SK-N-SH treated with all-trans-retinoic acid at 6 μM for 48 hours (cell line): Measurements from ENCODE around the gene CERS2.
A peak's percentile ranks its signal among the peaks of the same experiment; 100 is the strongest.

Source experiments
- ATAC-seq: fragments of 200-7000 bp; cut with Tn5 transposase; 3 replicates; pipeline ENCODE4 v1.9.1; 2020; ENCODE audit warnings: mild to moderate bottlenecking, moderate library complexity
- ARNTL ChIP-seq: fragments of 450-650 bp; formaldehyde crosslinking; IDR thresholded peaks from 2 replicates; pipeline ENCODE4 v1.5.0; 2020; ENCODE audit warnings: low read depth, mild to moderate bottlenecking, moderate library complexity, borderline replicate concordance
- BACH2 ChIP-seq: fragments of 250-450 bp; sonication (Bioruptor Pico); IDR thresholded peaks from 2 replicates; pipeline ENCODE4 v1.9.0; 2021; ENCODE audit warnings: mild to moderate bottlenecking, borderline replicate concordance
- CSDC2 ChIP-seq: fragments of 250-450 bp; sonication (Bioruptor Pico); IDR thresholded peaks from 2 replicates; pipeline ENCODE4 v1.5.0; 2020; ENCODE audit warnings: mild to moderate bottlenecking, moderate library complexity
- ESRRG ChIP-seq: fragments of 250-450 bp; sonication (Bioruptor Pico); IDR thresholded peaks from 2 replicates; pipeline ENCODE4 v1.6.1; 2021; ENCODE audit warnings: mild to moderate bottlenecking
- GLIS3 ChIP-seq: fragments of 250-450 bp; sonication (Bioruptor Pico); IDR thresholded peaks from 2 replicates; pipeline ENCODE4 v1.5.0; 2020; ENCODE audit warnings: mild to moderate bottlenecking, moderate library complexity
- ISL1 ChIP-seq: fragments of 250-450 bp; sonication (Bioruptor Pico); IDR thresholded peaks from 2 replicates; pipeline ENCODE4 v2.1.2; 2022; ENCODE audit warnings: mild to moderate bottlenecking, moderate library complexity
- OSR1 ChIP-seq: fragments of 250-450 bp; sonication (Bioruptor Pico); IDR thresholded peaks from 2 replicates; pipeline ENCODE4 v1.8.0; 2022; ENCODE audit warnings: moderate library complexity, mild to moderate bottlenecking, inconsistent platforms
- PATZ1 ChIP-seq: fragments of 250-450 bp; sonication (Bioruptor Pico); IDR thresholded peaks from 2 replicates; pipeline ENCODE4 v1.8.0; 2020; ENCODE audit warnings: mild to moderate bottlenecking, moderate library complexity, borderline replicate concordance
- POU6F1 ChIP-seq: fragments of 250-450 bp; sonication (Bioruptor Pico); IDR thresholded peaks from 2 replicates; pipeline ENCODE4 v1.8.0; 2021; ENCODE audit warnings: low read depth, mild to moderate bottlenecking, moderate library complexity, borderline replicate concordance
- PPARA ChIP-seq: fragments of 250-450 bp; sonication (Bioruptor Pico); IDR thresholded peaks from 2 replicates; pipeline ENCODE4 v1.5.0; 2020; ENCODE audit warnings: mild to moderate bottlenecking, borderline replicate concordance
- RARB ChIP-seq: fragments of 250-450 bp; sonication (Bioruptor Pico); IDR thresholded peaks from 2 replicates; pipeline ENCODE4 v1.8.0; 2021; ENCODE audit warnings: mild to moderate bottlenecking, moderate library complexity
- TCF4 ChIP-seq: fragments of 250-450 bp; sonication (Bioruptor Pico); IDR thresholded peaks from 2 replicates; pipeline ENCODE4 v1.8.0; 2021; ENCODE audit warnings: mild to moderate bottlenecking, moderate library complexity, borderline replicate concordance
- TOX ChIP-seq: fragments of 250-450 bp; sonication (Bioruptor Pico); IDR thresholded peaks from 2 replicates; pipeline ENCODE4 v1.8.0; 2021; ENCODE audit warnings: mild to moderate bottlenecking, moderate library complexity, borderline replicate concordance
- ZC3H10 ChIP-seq: fragments of 250-450 bp; sonication (Bioruptor Pico); IDR thresholded peaks from 2 replicates; pipeline ENCODE4 v1.5.1; 2021; ENCODE audit warnings: mild to moderate bottlenecking, moderate library complexity
- ZFP3 ChIP-seq: fragments of 250-450 bp; sonication (Bioruptor Pico); IDR thresholded peaks from 2 replicates; pipeline ENCODE4 v1.5.0; 2020; ENCODE audit warnings: mild to moderate bottlenecking, moderate library complexity
- ZFP30 ChIP-seq: fragments of 450-650 bp; formaldehyde crosslinking; IDR thresholded peaks from 2 replicates; pipeline ENCODE4 v1.5.0; 2022; ENCODE audit warnings: mild to moderate bottlenecking, moderate library complexity
- ZNF565 ChIP-seq: fragments of 450-650 bp; formaldehyde crosslinking; conservative IDR thresholded peaks from 2 replicates; pipeline ENCODE4 v1.5.0; 2020; ENCODE audit warnings: low read depth, mild to moderate bottlenecking, moderate library complexity
- ZNF70 ChIP-seq: fragments of 450-650 bp; formaldehyde crosslinking; IDR thresholded peaks from 2 replicates; pipeline ENCODE4 v1.5.0; 2020; ENCODE audit warnings: mild to moderate bottlenecking, moderate library complexity
- ZNF8 ChIP-seq: fragments of 450-650 bp; formaldehyde crosslinking; IDR thresholded peaks from 2 replicates; pipeline ENCODE4 v1.5.0; 2020; ENCODE audit warnings: mild to moderate bottlenecking, moderate library complexity
- TF ChIP-seq, protein P1 (sequence below): fragments of 250-450 bp; sonication (Bioruptor Pico); IDR thresholded peaks from 2 replicates; pipeline ENCODE4 v1.5.0; 2020; ENCODE audit warnings: mild to moderate bottlenecking, moderate library complexity

Gene CERS2

GRCh38 chr1:150926097-150926741 lies 48.4 kb downstream of the CERS2 start, which contains the start of gene SETDB1 (continued):
- 0 out of 2 replicates have a peak, but pooled peaks have one; percentile 18 for TF ChIP-seq TOX (CRISPR knock-in tag)

- TF ChIP-seq ZFP3 (CRISPR knock-in tag) (no peak), ARNTL (CRISPR knock-in tag) (no peak), RARB (CRISPR knock-in tag) (no peak), POU6F1 (CRISPR knock-in tag) (no peak), ZNF565 (CRISPR knock-in tag) (no peak), PPARA (CRISPR knock-in tag) (no peak), CSDC2 (CRISPR knock-in tag) (no peak), ZC3H10 (CRISPR knock-in tag) (no peak), GLIS3 (CRISPR knock-in tag) (no peak), ISL1 (CRISPR knock-in tag) (no peak)
- no peak for ATAC-seq
Measured at GRCh38 chr1:150925080-150925479, 49.6 kb downstream of the CERS2 start.

DNA sequence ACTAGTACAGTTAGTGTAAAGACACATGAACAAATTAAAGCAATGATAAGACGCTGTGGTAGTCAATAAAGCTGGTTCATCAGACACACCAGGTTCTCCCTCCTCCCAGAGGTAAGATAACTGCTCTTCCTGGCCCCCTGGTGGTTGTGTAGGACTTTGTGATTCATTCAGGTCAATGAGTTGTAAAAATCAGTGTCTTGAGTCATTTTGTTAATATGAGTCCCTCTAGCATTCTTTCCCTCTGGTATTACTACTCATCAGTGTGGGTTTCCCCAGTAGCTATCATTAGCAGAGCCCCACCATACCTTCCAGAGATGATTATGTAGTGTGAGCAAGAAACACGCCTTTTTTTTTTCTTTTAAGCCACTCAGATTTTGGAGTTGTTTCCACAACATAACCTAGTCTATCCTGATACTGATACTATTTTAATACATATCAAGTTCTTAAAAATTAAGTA lies 52.1 kb downstream of the CERS2 start:
- no peak for TF ChIP-seq TOX (CRISPR knock-in tag)
- TF ChIP-seq ZFP3 (CRISPR knock-in tag), result no peak
- no peak for TF ChIP-seq OSR1 (CRISPR knock-in tag)
- TF ChIP-seq POU6F1 (CRISPR knock-in tag), result no peak
- TF ChIP-seq, protein P1, sequence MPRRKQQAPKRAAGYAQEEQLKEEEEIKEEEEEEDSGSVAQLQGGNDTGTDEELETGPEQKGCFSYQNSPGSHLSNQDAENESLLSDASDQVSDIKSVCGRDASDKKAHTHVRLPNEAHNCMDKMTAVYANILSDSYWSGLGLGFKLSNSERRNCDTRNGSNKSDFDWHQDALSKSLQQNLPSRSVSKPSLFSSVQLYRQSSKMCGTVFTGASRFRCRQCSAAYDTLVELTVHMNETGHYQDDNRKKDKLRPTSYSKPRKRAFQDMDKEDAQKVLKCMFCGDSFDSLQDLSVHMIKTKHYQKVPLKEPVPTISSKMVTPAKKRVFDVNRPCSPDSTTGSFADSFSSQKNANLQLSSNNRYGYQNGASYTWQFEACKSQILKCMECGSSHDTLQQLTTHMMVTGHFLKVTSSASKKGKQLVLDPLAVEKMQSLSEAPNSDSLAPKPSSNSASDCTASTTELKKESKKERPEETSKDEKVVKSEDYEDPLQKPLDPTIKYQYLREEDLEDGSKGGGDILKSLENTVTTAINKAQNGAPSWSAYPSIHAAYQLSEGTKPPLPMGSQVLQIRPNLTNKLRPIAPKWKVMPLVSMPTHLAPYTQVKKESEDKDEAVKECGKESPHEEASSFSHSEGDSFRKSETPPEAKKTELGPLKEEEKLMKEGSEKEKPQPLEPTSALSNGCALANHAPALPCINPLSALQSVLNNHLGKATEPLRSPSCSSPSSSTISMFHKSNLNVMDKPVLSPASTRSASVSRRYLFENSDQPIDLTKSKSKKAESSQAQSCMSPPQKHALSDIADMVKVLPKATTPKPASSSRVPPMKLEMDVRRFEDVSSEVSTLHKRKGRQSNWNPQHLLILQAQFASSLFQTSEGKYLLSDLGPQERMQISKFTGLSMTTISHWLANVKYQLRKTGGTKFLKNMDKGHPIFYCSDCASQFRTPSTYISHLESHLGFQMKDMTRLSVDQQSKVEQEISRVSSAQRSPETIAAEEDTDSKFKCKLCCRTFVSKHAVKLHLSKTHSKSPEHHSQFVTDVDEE (CRISPR knock-in tag), result no peak
- TF ChIP-seq BACH2 (CRISPR knock-in tag), result no peak
- TF ChIP-seq ZC3H10 (CRISPR knock-in tag), result no peak
- TF ChIP-seq PATZ1 (CRISPR knock-in tag), result no peak
- no peak for TF ChIP-seq ISL1 (CRISPR knock-in tag)
- TF ChIP-seq ESRRG (CRISPR knock-in tag), result no peak
- TF ChIP-seq ZNF8 (CRISPR knock-in tag), result no peak
- ATAC-seq, result peak; percentile 68

DNA sequence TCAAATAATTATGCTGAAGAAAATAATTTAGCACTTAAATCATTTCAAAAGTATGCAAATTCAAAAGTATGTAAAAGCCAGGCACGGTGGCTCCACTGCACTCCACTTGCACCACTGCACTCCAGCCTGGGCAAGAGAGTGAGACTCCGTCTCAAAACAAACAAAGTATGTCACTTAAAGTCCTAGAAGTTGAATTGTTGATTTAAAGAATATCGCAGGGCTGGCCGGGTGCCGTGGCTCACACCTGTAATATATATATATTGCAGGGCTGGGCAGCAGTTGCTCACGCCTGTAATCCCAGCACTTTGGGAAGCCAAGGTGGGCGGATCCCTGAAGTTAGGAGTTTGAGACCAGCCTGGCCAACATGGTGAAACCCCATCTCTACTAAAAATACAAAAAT lies 57.2 kb downstream of the CERS2 start:
- TF ChIP-seq, protein P1 (CRISPR knock-in tag), result no peak
- no peak for TF ChIP-seq GLIS3 (CRISPR knock-in tag)
- no peak for TF ChIP-seq ZFP30 (CRISPR knock-in tag)
- TF ChIP-seq CSDC2 (CRISPR knock-in tag), result no peak
- no peak for TF ChIP-seq ZNF70
- no peak for TF ChIP-seq BACH2 (CRISPR knock-in tag)
- no peak for TF ChIP-seq TCF4 (CRISPR knock-in tag)
- TF ChIP-seq TOX (CRISPR knock-in tag), result no peak
- no peak for TF ChIP-seq OSR1 (CRISPR knock-in tag)
- ATAC-seq, result no peak
